SU-DHL-6 (cell line): ENCODE results near the gene CLDN3.

Source experiments
- H2AFZ ChIP-seq: fragments of 200-600 bp; sonication (generic); 2 replicates; pipeline ENCODE4 v1.6.1; 2014; ENCODE audit warnings: low read depth, mild to moderate bottlenecking, moderate library complexity, mixed read lengths, antibody characterized with exemption, low read length; ENCODE audit not compliant: severe bottlenecking
- H3F3A ChIP-seq: fragments of 200-600 bp; shearing (Covaris generic); 2 replicates; pipeline ENCODE4 v1.6.0; 2016; ENCODE audit warnings: antibody characterized with exemption, mild to moderate bottlenecking; ENCODE audit not compliant: insufficient read depth
- H3K27ac ChIP-seq: fragments of 200-600 bp; sonication (generic); 2 replicates; pipeline ENCODE4 v1.5.1; 2016; ENCODE audit warnings: low read depth, mild to moderate bottlenecking, low read length, moderate library complexity, mixed read lengths
- H3K27me3 ChIP-seq: fragments of 200-600 bp; sonication (generic), shearing (Covaris generic); 2 replicates; pipeline ENCODE4 v1.6.0; 2014; ENCODE audit warnings: mild to moderate bottlenecking, low read length
- H3K36me3 ChIP-seq: fragments of 200-600 bp; sonication (generic); 2 replicates; pipeline ENCODE4 v1.6.1; 2014; ENCODE audit warnings: mild to moderate bottlenecking, low read length, mixed read lengths
- H3K4me2 ChIP-seq: fragments of 300-600, 200-600 bp; shearing (Covaris generic), sonication (generic); 2 replicates; pipeline ENCODE4 v1.6.0; 2014; ENCODE audit warnings: low read length, low read depth, mild to moderate bottlenecking; ENCODE audit not compliant: poor library complexity, severe bottlenecking
- H3K4me3 ChIP-seq: fragments of 200-600 bp; sonication (generic); 2 replicates; pipeline ENCODE4 v1.5.1; 2014; ENCODE audit warnings: antibody characterized with exemption, low read length, mild to moderate bottlenecking, mixed read lengths; ENCODE audit not compliant: insufficient read depth, poor library complexity, severe bottlenecking
- H3K79me2 ChIP-seq: fragments of 200-600 bp; sonication (generic); 2 replicates; pipeline ENCODE4 v1.6.1; 2014; ENCODE audit warnings: mild to moderate bottlenecking, low read length, moderate library complexity; ENCODE audit not compliant: insufficient read depth
- H3K9ac ChIP-seq: fragments of 200-600 bp; sonication (generic); 2 replicates; pipeline ENCODE4 v1.7.0; 2014; ENCODE audit warnings: mild to moderate bottlenecking, low read length
- H3K9me2 ChIP-seq: fragments of 200-600 bp; sonication (generic); replicated peaks from 2 replicates; pipeline ENCODE4 v1.6.1; 2014; ENCODE audit warnings: low read length; ENCODE audit not compliant: insufficient read depth
- H3K9me3 ChIP-seq: fragments of 200-600 bp; sonication (generic); 2 replicates; pipeline ENCODE4 v1.6.1; 2014; ENCODE audit warnings: low read length, mixed read lengths; ENCODE audit not compliant: insufficient read depth
- H4K20me1 ChIP-seq: fragments of 200-600 bp; sonication (generic); 2 replicates; pipeline ENCODE4 v1.6.1; 2014; ENCODE audit warnings: low read depth, mild to moderate bottlenecking, antibody characterized with exemption, low read length, moderate library complexity, mixed read lengths
- CTCF ChIP-seq: fragments of 200-600 bp; sonication (generic); IDR thresholded peaks from one replicate; pipeline ENCODE4 v1.5.1; 2017; ENCODE audit warnings: antibody characterized with exemption, mild to moderate bottlenecking, low read length, moderate library complexity; ENCODE audit not compliant: insufficient read depth, poor library complexity, severe bottlenecking
- EZH2phosphoT487 ChIP-seq: fragments of 200-600 bp; sonication (generic), shearing (Covaris generic); conservative IDR thresholded peaks from 2 replicates; pipeline ENCODE4 v1.6.1; 2018; ENCODE audit warnings: mild to moderate bottlenecking, antibody characterized with exemption, low read length, moderate library complexity, mixed read lengths

Gene CLDN3

GRCh38 chr7:73761854-73762658 is 8.0 kb downstream of the CLDN3 start:
- H3F3A ChIP-seq: no peaks in the 10 kb centered on the region
- no peak overlapping the region for H2AFZ ChIP-seq
- no peaks in the 10 kb centered on the region for H4K20me1 ChIP-seq
- no peak overlapping the region for H3K9ac ChIP-seq
- no peak overlapping the region for H3K27ac ChIP-seq
- H3K4me2 ChIP-seq: no peak overlapping the region
- H3K4me3 ChIP-seq: no peak overlapping the region
- H3K27me3 ChIP-seq: no peaks in the 10 kb centered on the region
- H3K79me2 ChIP-seq: no peaks in the 10 kb centered on the region
- no peaks in the 10 kb centered on the region for H3K36me3 ChIP-seq
- H3K9me3 ChIP-seq: no peaks in the 10 kb centered on the region
- H3K9me2 ChIP-seq: no peaks in the 10 kb centered on the region
- TF ChIP-seq EZH2phosphoT487 (no peak), CTCF (no peak)

- H3K27ac ChIP-seq: no peak overlapping the region
- H3K79me2 ChIP-seq: no peaks in the 10 kb centered on the region
- no peaks in the 10 kb centered on the region for H3K27me3 ChIP-seq
- no peaks in the 10 kb centered on the region for H4K20me1 ChIP-seq
- no peaks in the 10 kb centered on the region for H3K36me3 ChIP-seq
- no peak overlapping the region for H3K4me2 ChIP-seq
- no peak overlapping the region for H3K4me3 ChIP-seq
- no peak overlapping the region for H2AFZ ChIP-seq
- H3F3A ChIP-seq: no peaks in the 10 kb centered on the region
- H3K9me3 ChIP-seq: no peaks in the 10 kb centered on the region
- no peak for TF ChIP-seq EZH2phosphoT487
- no peak for TF ChIP-seq CTCF
- H3K9me2 ChIP-seq: no peaks in the 10 kb centered on the region
- no peak overlapping the region for H3K9ac ChIP-seq
Measured at GRCh38 chr7:73758581-73759138, 11.4 kb downstream of the CLDN3 start.

GRCh38 chr7:73749931-73750776 is 19.9 kb downstream of the CLDN3 start:
- no peak overlapping the region for H3K9ac ChIP-seq
- no peak overlapping the region for H3K4me2 ChIP-seq

More at GRCh38 chr7:73749931-73750776, 19.9 kb downstream of the CLDN3 start:
- Histone ChIP-seq H4K20me1 (no peaks in the 10 kb centered on the region), H3K27ac (no peak overlapping the region), H3K36me3 (no peaks in the 10 kb centered on the region), H3K79me2 (no peaks in the 10 kb centered on the region), H3K9me3 (no peaks in the 10 kb centered on the region), H3K4me3 (no peak overlapping the region), H3F3A (no peaks in the 10 kb centered on the region), H2AFZ (no peak overlapping the region), H3K27me3 (no peaks in the 10 kb centered on the region), H3K9me2 (no peaks in the 10 kb centered on the region)
- TF ChIP-seq CTCF: no peak
- no peak for TF ChIP-seq EZH2phosphoT487
